ENCODE data around the gene LYPD6B.

Gene LYPD6B

GRCh38 chr2:149041482-149041881 lies 3.0 kb downstream of the LYPD6B start:
- no peak for DNase-seq (ENCODE audit: low spot score)

GRCh38 chr2:149042881-149043280 lies 4.4 kb downstream of the LYPD6B start:
- no peak for DNase-seq (ENCODE audit: low spot score)

GRCh38 chr2:149044500-149044899 lies 6.0 kb downstream of the LYPD6B start:
- no peak for DNase-seq (ENCODE audit: low spot score)

- DNase-seq (ENCODE audit: low spot score), result no peak
Measured at GRCh38 chr2:149047118-149047517, 8.6 kb downstream of the LYPD6B start.

- DNase-seq (ENCODE audit: low spot score), result no peak
Measured at GRCh38 chr2:149049142-149049541, 10.6 kb downstream of the LYPD6B start.

GRCh38 chr2:149050188-149050587 lies 11.7 kb downstream of the LYPD6B start:
- DNase-seq (ENCODE audit: low spot score), result no peak

- DNase-seq (ENCODE audit: low spot score), result no peak
Measured at GRCh38 chr2:149055751-149056150, 17.3 kb downstream of the LYPD6B start.

GRCh38 chr2:149056541-149057255 lies 18.2 kb downstream of the LYPD6B start:
- DNase-seq (ENCODE audit: low spot score), result no peak

GRCh38 chr2:149057401-149057800 lies 18.9 kb downstream of the LYPD6B start:
- no peak for DNase-seq (ENCODE audit: low spot score)

GRCh38 chr2:149058936-149059335 lies 20.4 kb downstream of the LYPD6B start:
- DNase-seq (ENCODE audit: low spot score), result no peak

- DNase-seq (ENCODE audit: low spot score), result no peak
Measured at GRCh38 chr2:149059822-149060221, 21.3 kb downstream of the LYPD6B start.

GRCh38 chr2:149061133-149061745 lies 22.7 kb downstream of the LYPD6B start:
- no peak for DNase-seq (ENCODE audit: low spot score)

GRCh38 chr2:149062531-149062930 lies 24.0 kb downstream of the LYPD6B start:
- no peak for DNase-seq (ENCODE audit: low spot score)

GRCh38 chr2:149063177-149063576 lies 24.7 kb downstream of the LYPD6B start:
- no peak for DNase-seq (ENCODE audit: low spot score)

GRCh38 chr2:149064365-149064841 lies 25.9 kb downstream of the LYPD6B start:
- no peak for DNase-seq (ENCODE audit: low spot score)

GRCh38 chr2:149064856-149065630 lies 26.5 kb downstream of the LYPD6B start:
- no peak for DNase-seq (ENCODE audit: low spot score)

GRCh38 chr2:149068225-149068995 lies 29.9 kb downstream of the LYPD6B start:
- no peak for DNase-seq (ENCODE audit: low spot score)

GRCh38 chr2:149068996-149069888 lies 30.7 kb downstream of the LYPD6B start:
- DNase-seq (ENCODE audit: low spot score), result no peak

- DNase-seq (ENCODE audit: low spot score), result no peak
Measured at GRCh38 chr2:149070681-149071320, 32.3 kb downstream of the LYPD6B start.

GRCh38 chr2:149075105-149075504 lies 36.6 kb downstream of the LYPD6B start:
- no peak for DNase-seq (ENCODE audit: low spot score)

- DNase-seq (ENCODE audit: low spot score), result no peak
Measured at GRCh38 chr2:149075853-149076252, 37.4 kb downstream of the LYPD6B start.
